Adrenal gland (tissue), 5 donors: ENCODE measurements around the gene PIEZO2.

ENCODE experiments used
- CTCF ChIP-seq, 6 experiments: fragments of 450-650 bp in 4 of 6; fragments of 200-600 bp in 2 of 6; sonication (generic) in 1 of 6; IDR thresholded peaks; 1 replicate in 5 of 6; 2 replicates in 1 of 6; pipeline versions ENCODE4 v1.5.1 to v1.8.0; 2016 to 2021; ENCODE audit warnings: antibody characterized with exemption in 6 of 6, mild to moderate bottlenecking in 2 of 6, moderate library complexity in 1 of 6
- POLR2A ChIP-seq, 2 donors: fragments of 450-650 bp; IDR thresholded peaks; one replicate each; pipeline ENCODE4 v1.6.1; 2017; ENCODE audit warnings: antibody characterized with exemption in 2 of 2, mild to moderate bottlenecking in 2 of 2, moderate library complexity in 1 of 2
- donor health status: DM: no; HTN: no; CAD: no.

DNA sequence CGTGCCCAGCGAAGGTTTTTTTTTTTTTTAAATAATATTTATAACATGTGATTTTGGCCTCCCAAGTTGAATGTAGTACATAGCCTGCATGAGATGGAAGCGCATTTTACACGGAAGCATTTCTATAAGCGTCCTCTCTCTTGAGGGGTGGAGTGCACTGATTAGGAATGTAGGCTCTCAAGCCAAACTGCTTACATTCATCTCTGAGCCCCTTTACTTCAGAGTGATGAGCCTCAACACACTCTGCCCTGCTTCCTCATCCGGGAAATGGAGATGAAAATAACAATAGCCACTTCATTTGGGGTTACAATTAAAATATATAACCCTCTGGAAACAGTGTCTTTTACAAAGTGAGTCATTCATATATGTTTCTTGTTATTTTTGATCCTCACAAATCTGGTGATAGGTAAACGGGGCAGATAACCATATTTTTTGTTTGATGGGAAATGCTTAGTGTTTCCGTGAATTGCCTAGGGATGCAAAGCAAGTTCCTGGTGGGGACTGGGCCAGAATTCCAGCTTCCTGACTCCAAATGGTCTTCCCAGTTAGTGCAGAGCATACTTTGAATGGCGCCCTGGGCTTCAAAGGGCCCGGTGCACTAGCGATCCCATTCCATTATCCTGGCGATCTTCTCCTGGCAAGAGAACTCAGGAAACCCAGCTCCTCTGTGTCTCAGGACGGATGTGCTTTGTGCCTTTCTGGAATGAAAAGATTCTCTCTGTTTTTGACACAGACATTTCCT lies 124.3 kb downstream of the PIEZO2 start:
- TF ChIP-seq CTCF (IDR thresholded peaks at IDR 0.05) (no peak), POLR2A (IDR thresholded peaks at IDR 0.05) (no peak)
